Naive thymus-derived CD4-positive, alpha-beta T cell (primary cell): Measurements from ENCODE around the gene PCDHGC4. TPM values are rescaled to one million over a fixed set of nuclear protein-coding genes. Genes with fewer than 3 reads are reported as not detected.
A peak's percentile ranks its signal among the peaks of the same experiment; 100 is the strongest.

Source experiments
- ATAC-seq: fragments of 150-1000 bp; cut with Tn5 transposase; 2 replicates; pipeline ENCODE4 v1.10.0; 2021; ENCODE audit warnings: mild to moderate bottlenecking, moderate library complexity
- CTCF ChIA-PET: fragments of 350-600 bp; sonication (Branson Sonifier 250); formaldehyde crosslinking; loops from one replicate; lab custom pipeline; 2021; ENCODE audit warnings: antibody characterized with exemption; lab: Charles Lee
- POLR2A ChIA-PET: fragments of 350-600 bp; sonication (Branson Sonifier 250); formaldehyde crosslinking; loops from one replicate; lab custom pipeline; 2021; ENCODE audit warnings: antibody characterized with exemption, inconsistent platforms; lab: Charles Lee
- DNase-seq, 9 donors: peaks; one replicate each; pipeline versions ENCODE4 v3.0.0 to v3.0.0-alpha.2; 2020 to 2022; ENCODE audit warnings: mixed read lengths in 1 of 9
- H3K27ac ChIP-seq: one replicate; pipeline ENCODE4 v1.7.0; 2013; ENCODE audit warnings: mild to moderate bottlenecking, low read depth, low read length, moderate library complexity
- H3K27me3 ChIP-seq, 2 donors: one replicate each; pipeline ENCODE4 v1.7.0; 2013; ENCODE audit warnings: low read length in 2 of 2, mild to moderate bottlenecking in 2 of 2, moderate library complexity in 2 of 2; ENCODE audit not compliant: control insufficient read depth in 2 of 2, insufficient read depth in 2 of 2
- H3K36me3 ChIP-seq, 3 experiments: 1 replicate in 2 of 3; 2 replicates in 1 of 3; pipeline ENCODE4 v1.7.0; 2013; ENCODE audit warnings: low read length in 3 of 3, mild to moderate bottlenecking in 3 of 3, moderate library complexity in 1 of 3; ENCODE audit not compliant: insufficient read depth in 3 of 3, control insufficient read depth in 2 of 3
- H3K4me1 ChIP-seq, 2 donors: one replicate each; pipeline ENCODE4 v1.7.0; 2013; ENCODE audit warnings: low read length in 2 of 2, mild to moderate bottlenecking in 2 of 2, moderate library complexity in 1 of 2; ENCODE audit not compliant: control insufficient read depth in 2 of 2, insufficient read depth in 2 of 2
- H3K4me3 ChIP-seq: 2 replicates; pipeline ENCODE4 v1.7.0; 2013; ENCODE audit warnings: mild to moderate bottlenecking, low read length
- H3K9me3 ChIP-seq, 3 experiments: 1 replicate in 2 of 3; 2 replicates in 1 of 3; pipeline ENCODE4 v1.7.0; 2013; ENCODE audit warnings: low read length in 3 of 3; ENCODE audit not compliant: control insufficient read depth in 2 of 3
- H3K27ac Mint-ChIP-seq, 9 donors: one replicate each; pipeline ENCODE4 v1.8.0; 2020 to 2022; ENCODE audit warnings: mixed read lengths in 9 of 9, mild to moderate bottlenecking in 8 of 9, moderate library complexity in 5 of 9, inconsistent platforms in 2 of 9
- H3K27me3 Mint-ChIP-seq, 5 donors: one replicate each; pipeline ENCODE4 v1.8.0; 2021 to 2022; ENCODE audit warnings: mixed read lengths in 5 of 5, mild to moderate bottlenecking in 1 of 5
- H3K36me3 Mint-ChIP-seq, 5 donors: one replicate each; pipeline ENCODE4 v1.8.0; 2020 to 2022; ENCODE audit warnings: mixed read lengths in 5 of 5, mild to moderate bottlenecking in 3 of 5, inconsistent platforms in 1 of 5
- H3K4me1 Mint-ChIP-seq, 7 donors: one replicate each; pipeline ENCODE4 v1.8.0; 2020 to 2022; ENCODE audit warnings: mixed read lengths in 7 of 7, mild to moderate bottlenecking in 3 of 7, inconsistent platforms in 1 of 7
- H3K4me3 Mint-ChIP-seq, 10 donors: one replicate each; pipeline ENCODE4 v1.8.0; 2020 to 2022; ENCODE audit warnings: mild to moderate bottlenecking in 10 of 10, mixed read lengths in 10 of 10, moderate library complexity in 6 of 10, inconsistent platforms in 2 of 10
- H3K9me3 Mint-ChIP-seq, 11 donors: one replicate each; pipeline ENCODE4 v1.8.0; 2020 to 2022; ENCODE audit warnings: mixed read lengths in 11 of 11, mild to moderate bottlenecking in 4 of 11, inconsistent platforms in 1 of 11, moderate library complexity in 1 of 11
- intact Hi-C, 2 donors: fragments of 100-400 bp; cut with micrococcal nuclease; formaldehyde crosslinking; loops; one replicate each; pipeline ENCODE4 v1.15.1; 2023
- polyA plus RNA-seq, 2 donors: library from polyadenylated mRNA; unstranded; fragments of 300-500 nt; fragmentation: Illumina TruSeq; gene quantifications; one replicate each; pipeline ENCODE4 v1.2.3, GENCODE V29; 2021
- total RNA-seq, 6 experiments: library from RNA in 5 of 6; stranded (reverse) in 5 of 6; gene quantifications; 1 replicate in 5 of 6; 2 replicates in 1 of 6; pipeline ENCODE4 v1.2.3 and lab custom pipeline; 2021 to 2026

The PCDHGC4 gene
- total RNA-seq (under 1 TPM in 1 of 5 experiments, not detected in 4; 0.22 TPM), polyA plus RNA-seq (not detected), total RNA-seq (lab: John Stamatoyannopoulos, UW) (not detected)

DNA sequence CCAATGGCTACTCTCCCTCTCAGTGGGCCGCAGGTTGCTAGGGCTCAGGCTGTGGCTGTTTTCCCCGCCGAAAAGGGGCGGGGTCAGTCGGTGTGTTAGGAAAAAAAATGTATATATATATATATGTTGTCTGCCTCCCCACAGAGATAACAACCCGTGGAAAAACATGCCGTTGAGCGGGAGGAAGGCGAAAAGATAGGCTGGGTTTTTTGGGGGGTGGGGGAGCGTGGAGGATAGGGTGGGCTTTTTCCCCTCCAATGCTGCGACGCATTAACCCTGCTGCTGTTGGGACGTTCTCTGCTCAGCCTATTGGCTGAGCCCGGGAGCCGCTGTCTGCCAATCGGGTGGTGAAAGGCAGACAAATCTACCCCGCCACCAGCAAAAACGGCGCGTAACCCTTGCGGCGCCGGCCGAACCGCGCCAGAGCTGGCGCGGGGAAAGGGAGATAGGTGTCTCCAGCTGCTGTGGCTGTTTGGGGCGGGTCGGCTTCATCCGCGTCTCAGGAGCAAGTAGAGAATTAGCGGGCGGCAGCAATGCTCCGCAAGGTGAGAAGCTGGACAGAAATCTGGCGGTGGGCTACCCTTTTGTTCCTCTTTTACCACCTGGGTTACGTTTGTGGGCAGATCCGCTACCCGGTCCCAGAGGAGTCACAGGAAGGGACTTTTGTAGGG, at the start of gene PCDHGC4:
PCDHGC4 (plus strand) TSS at position 390 of the 671 bp plus-strand sequence; CDS start at position 534, 144 bp downstream.
- H3K27ac Mint-ChIP-seq, result no peak within 1 kb of the TSS
- peaks cover 0 to 12% (median 0%) of the 10 kb centered on the region in 5 donors for H3K36me3 Mint-ChIP-seq
- H3K36me3 ChIP-seq, result no peaks in the 10 kb centered on the region
- H3K9me3 Mint-ChIP-seq, result peaks cover 0 to 5% (median 0%) of the 10 kb centered on the region in 11 donors
- H3K9me3 ChIP-seq, result no peaks in the 10 kb centered on the region
- intact Hi-C loops, result no loop called here
- peaks cover 0 to 8% of the 10 kb centered on the region in 2 donors for H3K4me1 ChIP-seq
- H3K4me3 ChIP-seq, result no peak within 1 kb of the TSS
- ChIA-PET POLR2A (no interaction called here), CTCF (no interaction called here)
- peaks cover 7 to 19% of the 10 kb centered on the region in 2 donors for H3K27me3 ChIP-seq
- ATAC-seq, result no peak
- H3K27me3 Mint-ChIP-seq, result peaks cover 65 to 91% (median 81%) of the 10 kb centered on the region in 5 donors
- peaks cover 0 to 25% (median 17%) of the 10 kb centered on the region in 7 donors for H3K4me1 Mint-ChIP-seq
- no peak within 1 kb of the TSS for H3K27ac ChIP-seq
- H3K4me3 Mint-ChIP-seq, result peak within 1 kb of the TSS in 9 of 10 donors; percentile 44 to 75 (median 66)
- no peak for DNase-seq

DNA sequence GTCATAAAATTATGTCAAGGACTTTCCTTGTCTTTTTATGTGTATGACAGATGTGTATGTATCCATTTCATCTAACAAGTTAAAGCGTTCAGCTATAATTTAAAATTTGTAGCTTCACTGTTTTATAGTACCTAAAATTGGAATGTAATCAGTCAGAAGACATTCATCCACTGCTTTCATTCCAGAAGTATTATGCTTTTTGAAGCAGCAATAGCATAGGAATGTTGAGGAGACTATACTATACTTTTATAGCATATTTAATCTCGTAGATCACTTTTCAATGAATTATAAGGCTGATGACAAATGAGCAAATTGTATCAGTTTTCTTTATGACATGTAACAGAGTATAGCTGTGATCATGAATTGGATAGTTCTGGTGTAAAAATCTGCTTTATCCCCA, 47.6 kb upstream of the PCDHGC4 start:
- ATAC-seq (no peak), DNase-seq (no peak)
- Mint-ChIP-seq H3K36me3 (peaks cover 0 to 10% (median 3%) of the 10 kb centered on the region in 5 donors), H3K27ac (no peak overlapping the region), H3K27me3 (peaks cover 8 to 62% (median 48%) of the 10 kb centered on the region in 5 donors), H3K9me3 (peaks cover 0 to 48% (median 25%) of the 10 kb centered on the region in 11 donors), H3K4me1 (peaks cover 0 to 2% (median 0%) of the 10 kb centered on the region in 7 donors), H3K4me3 (no peak overlapping the region)
- CTCF ChIA-PET, result no interaction called here
- intact Hi-C loops, result no loop called here
- Histone ChIP-seq H3K9me3 (peaks cover 0 to 12% (median 0%) of the 10 kb centered on the region in 3 experiments), H3K4me3 (no peak overlapping the region), H3K4me1 (no peaks in the 10 kb centered on the region), H3K27me3 (peaks cover 0 to 11% of the 10 kb centered on the region in 2 donors), H3K36me3 (no peaks in the 10 kb centered on the region), H3K27ac (no peak overlapping the region)
- POLR2A ChIA-PET, result no interaction called here

- H3K27me3 Mint-ChIP-seq, result peaks cover 2 to 50% (median 38%) of the 10 kb centered on the region in 5 donors
- ChIA-PET CTCF (no interaction called here), POLR2A (no interaction called here)
These were observed 45.3 kb upstream of the PCDHGC4 start for GRCh38 chr5:141439411-141440141.

GRCh38 chr5:141440341-141440740, 44.5 kb upstream of the PCDHGC4 start:
- Histone ChIP-seq H3K4me3 (no peak overlapping the region), H3K9me3 (peaks cover 0 to 4% (median 0%) of the 10 kb centered on the region in 3 experiments), H3K4me1 (no peaks in the 10 kb centered on the region), H3K27ac (no peak overlapping the region), H3K36me3 (no peaks in the 10 kb centered on the region), H3K27me3 (peaks cover 0 to 7% of the 10 kb centered on the region in 2 donors)
- Mint-ChIP-seq H3K27me3 (peaks cover under 1 to 48% (median 34%) of the 10 kb centered on the region in 5 donors), H3K4me1 (no peaks in the 10 kb centered on the region), H3K4me3 (no peak overlapping the region), H3K27ac (no peak overlapping the region), H3K36me3 (no peaks in the 10 kb centered on the region), H3K9me3 (peaks cover 0 to 29% (median 9%) of the 10 kb centered on the region in 11 donors)
- DNase-seq, result no peak
- POLR2A ChIA-PET, result no interaction called here
- intact Hi-C loops, result no loop called here
- CTCF ChIA-PET, result no interaction called here
- no peak for ATAC-seq

More at GRCh38 chr5:141439411-141440141, 45.3 kb upstream of the PCDHGC4 start:
- Histone ChIP-seq H3K4me3 (no peak overlapping the region), H3K27ac (no peak overlapping the region), H3K9me3 (peaks cover 0 to 4% (median 0%) of the 10 kb centered on the region in 3 experiments), H3K4me1 (no peaks in the 10 kb centered on the region), H3K36me3 (no peaks in the 10 kb centered on the region), H3K27me3 (peaks cover 0 to 11% of the 10 kb centered on the region in 2 donors)
- Mint-ChIP-seq H3K4me3 (no peak overlapping the region), H3K36me3 (no peaks in the 10 kb centered on the region), H3K27ac (no peak overlapping the region), H3K9me3 (peaks cover 0 to 36% (median 9%) of the 10 kb centered on the region in 11 donors), H3K4me1 (no peaks in the 10 kb centered on the region)
- DNase-seq (no peak), ATAC-seq (no peak)
- intact Hi-C loops, result no loop called here

GRCh38 chr5:141441571-141442170, 43.2 kb upstream of the PCDHGC4 start:
- CTCF ChIA-PET, result no interaction called here

DNA sequence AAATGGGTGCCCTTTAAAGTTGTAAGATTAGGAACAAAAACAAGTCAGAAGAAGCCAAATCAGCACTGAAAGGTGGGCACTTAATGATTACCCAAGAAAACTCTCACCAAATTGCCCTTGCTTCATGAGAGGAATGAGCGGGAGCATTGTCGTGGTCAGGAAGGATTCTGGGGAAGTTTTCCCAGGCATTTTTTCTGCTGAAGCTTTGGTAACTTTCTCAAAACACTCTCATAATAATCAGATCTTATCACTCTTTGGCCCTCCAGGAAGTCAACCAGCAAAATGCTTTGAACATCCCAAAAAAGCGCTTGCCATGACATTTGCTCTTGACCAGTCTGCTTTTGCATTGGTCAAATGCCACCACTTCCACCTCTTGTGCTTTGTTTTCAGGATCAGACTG, 19.5 kb upstream of the PCDHGC4 start:
- intact Hi-C loops, result no loop called here
- Histone ChIP-seq H3K9me3 (no peaks in the 10 kb centered on the region), H3K4me1 (no peaks in the 10 kb centered on the region), H3K36me3 (no peaks in the 10 kb centered on the region), H3K27ac (no peak overlapping the region), H3K4me3 (no peak overlapping the region), H3K27me3 (no peaks in the 10 kb centered on the region)
- Mint-ChIP-seq H3K9me3 (peaks cover 0 to 18% (median 5%) of the 10 kb centered on the region in 11 donors), H3K27ac (no peak overlapping the region), H3K27me3 (peaks cover 0 to 52% (median 30%) of the 10 kb centered on the region in 5 donors), H3K4me1 (no peaks in the 10 kb centered on the region), H3K4me3 (no peak overlapping the region), H3K36me3 (peaks cover 0 to 4% (median 0%) of the 10 kb centered on the region in 5 donors)
- ChIA-PET CTCF (no interaction called here), POLR2A (no interaction called here)
- DNase-seq, result no peak
- ATAC-seq, result no peak

More at GRCh38 chr5:141441571-141442170, 43.2 kb upstream of the PCDHGC4 start:
- Mint-ChIP-seq H3K9me3 (peaks cover 0 to 24% (median 7%) of the 10 kb centered on the region in 11 donors), H3K27ac (no peak overlapping the region), H3K27me3 (peaks cover 0 to 43% (median 33%) of the 10 kb centered on the region in 5 donors), H3K4me1 (no peaks in the 10 kb centered on the region), H3K36me3 (no peaks in the 10 kb centered on the region), H3K4me3 (no peak overlapping the region)
- peaks cover 0 to 6% of the 10 kb centered on the region in 2 donors for H3K27me3 ChIP-seq
- no peak for ATAC-seq
- no peaks in the 10 kb centered on the region for H3K4me1 ChIP-seq
- H3K9me3 ChIP-seq, result peaks cover 0 to 4% (median 0%) of the 10 kb centered on the region in 3 experiments
- no peak overlapping the region for H3K27ac ChIP-seq
- no peak overlapping the region for H3K4me3 ChIP-seq
- DNase-seq, result no peak
- no peaks in the 10 kb centered on the region for H3K36me3 ChIP-seq
- POLR2A ChIA-PET, result no interaction called here
- intact Hi-C loops, result no loop called here
